SK-N-SH (cell line): ENCODE measurements around the gene NDUFAF5. TPM values are rescaled to one million over a fixed set of nuclear protein-coding genes. Genes with fewer than 3 reads are reported as not detected.

Experiments
- CTCF ChIA-PET: fragments of 300-600, 350-600 bp; formaldehyde crosslinking; extraction: SDS; loops from one replicate; lab custom pipeline; 2021; lab: Yijun Ruan, JAX
- POLR2A ChIA-PET: fragments of 350-600 bp; sonication (Branson Sonifier 250); formaldehyde crosslinking; extraction: SDS; loops from one replicate; lab custom pipeline; 2020; ENCODE audit warnings: antibody characterized with exemption, inconsistent platforms; lab: Yijun Ruan, JAX
- DNase-seq: peaks from one replicate; pipeline ENCODE4 v3.0.0; 2012
- H2AFZ ChIP-seq: fragments of 200-600 bp; sonication (generic); 2 replicates; pipeline ENCODE4 v1.8.1; 2016; ENCODE audit warnings: antibody characterized with exemption, mild to moderate bottlenecking, low read depth
- H3F3A ChIP-seq: fragments of 200-600 bp; sonication (generic); replicated peaks from 2 replicates; pipeline ENCODE3; 2016; ENCODE audit warnings: antibody characterized with exemption, mild to moderate bottlenecking; ENCODE audit not compliant: insufficient read depth
- H3K27ac ChIP-seq, 2 experiments: fragments of 200-500 bp in 1 of 2; fragments of 200-600 bp in 1 of 2; sonication (Bioruptor generic) in 1 of 2; sonication (generic), shearing (Covaris generic) in 1 of 2; 2 replicates each; pipeline versions ENCODE4 v1.5.1 to v1.6.1; 2014 to 2016; ENCODE audit warnings: low read depth in 2 of 2, inconsistent platforms in 1 of 2, low read length in 1 of 2, mild to moderate bottlenecking in 1 of 2, mixed read lengths in 1 of 2
- H3K27me3 ChIP-seq: fragments of 200-600 bp; sonication (generic), shearing (Covaris generic); 2 replicates; pipeline ENCODE4 v1.6.1; 2016; ENCODE audit warnings: mixed run types; ENCODE audit not compliant: insufficient read depth
- H3K36me3 ChIP-seq, 2 experiments: fragments of 200-500 bp in 1 of 2; fragments of 200-600 bp in 1 of 2; sonication (Bioruptor generic) in 1 of 2; sonication (generic) in 1 of 2; replicated peaks in 1 of 2; 2 replicates each; pipeline versions ENCODE3 to v1.5.1; 2014 to 2016; ENCODE audit warnings: low read length in 1 of 2, mild to moderate bottlenecking in 1 of 2; ENCODE audit not compliant: insufficient read depth in 2 of 2, control insufficient read depth in 1 of 2
- H3K4me1 ChIP-seq, 2 experiments: fragments of 200-500 bp in 1 of 2; fragments of 200-600 bp in 1 of 2; sonication (Bioruptor generic) in 1 of 2; sonication (generic), shearing (Covaris generic) in 1 of 2; 2 replicates each; pipeline versions ENCODE4 v1.5.1 to v1.6.1; 2014 to 2016; ENCODE audit warnings: low read depth in 1 of 2, low read length in 1 of 2, mixed run types in 1 of 2; ENCODE audit not compliant: insufficient read depth in 2 of 2, control insufficient read depth in 1 of 2
- H3K4me2 ChIP-seq: fragments of 200-600 bp; sonication (generic), shearing (Covaris generic); 2 replicates; pipeline ENCODE4 v1.6.1; 2017; ENCODE audit warnings: mixed run types
- H3K4me3 ChIP-seq, 2 experiments: fragments of 200-500 bp in 1 of 2; fragments of 200-600 bp in 1 of 2; sonication (Bioruptor generic) in 1 of 2; sonication (generic), shearing (Covaris generic) in 1 of 2; 2 replicates each; pipeline versions ENCODE4 v1.5.1 to v1.8.1; 2014 to 2016; ENCODE audit warnings: low read depth in 2 of 2, inconsistent platforms in 1 of 2, low read length in 1 of 2, mild to moderate bottlenecking in 1 of 2, mixed read lengths in 1 of 2, moderate library complexity in 1 of 2
- H3K79me2 ChIP-seq: fragments of 200-600 bp; sonication (generic); 2 replicates; pipeline ENCODE4 v1.8.1; 2017; ENCODE audit warnings: mild to moderate bottlenecking; ENCODE audit not compliant: insufficient read depth
- H3K9ac ChIP-seq: fragments of 200-600 bp; sonication (generic); 2 replicates; pipeline ENCODE4 v1.6.1; 2017; ENCODE audit warnings: mixed run types
- H3K9me2 ChIP-seq: fragments of 200-600 bp; sonication (generic); 2 replicates; pipeline ENCODE4 v1.6.1; 2017; ENCODE audit warnings: mixed run types
- H3K9me3 ChIP-seq: fragments of 200-600 bp; sonication (generic); 2 replicates; pipeline ENCODE4 v1.6.1; 2017; ENCODE audit warnings: mixed run types, mild to moderate bottlenecking, moderate library complexity
- H4K20me1 ChIP-seq: fragments of 200-600 bp; sonication (generic); 2 replicates; pipeline ENCODE4 v1.6.1; 2017; ENCODE audit warnings: mild to moderate bottlenecking, mixed run types; ENCODE audit not compliant: insufficient read depth
- CHD2 ChIP-seq: fragments of 150-350 bp; IDR thresholded peaks from 2 replicates; pipeline ENCODE4 v1.6.1; 2018; ENCODE audit warnings: low read length; ENCODE audit not compliant: partially characterized antibody
- EZH2phosphoT487 ChIP-seq: fragments of 200-600 bp; sonication (generic); IDR thresholded peaks from 2 replicates; pipeline ENCODE4 v1.6.1; 2017; ENCODE audit warnings: low read depth, mixed run types, mild to moderate bottlenecking, antibody characterized with exemption, moderate library complexity, borderline replicate concordance
- FOXJ3 ChIP-seq: sonication (generic); formaldehyde crosslinking; IDR thresholded peaks from 2 replicates; pipeline ENCODE4 v1.5.1; 2020; ENCODE audit warnings: mild to moderate bottlenecking, missing genetic modification reagents
- FOXM1 ChIP-seq: IDR thresholded peaks from 2 replicates; pipeline ENCODE4 v1.4.0; 2012; ENCODE audit warnings: low read depth, mild to moderate bottlenecking
- GATA2 ChIP-seq: sonication (generic); formaldehyde crosslinking; IDR thresholded peaks from 2 replicates; pipeline ENCODE4 v1.5.0; 2020; ENCODE audit warnings: mild to moderate bottlenecking, missing genetic modification reagents
- IRF3 ChIP-seq: fragments of 150-350 bp; IDR thresholded peaks from 2 replicates; pipeline ENCODE4 v1.6.1; 2016; ENCODE audit warnings: mild to moderate bottlenecking, low read depth, low read length
- MAX ChIP-seq: IDR thresholded peaks from 2 replicates; pipeline ENCODE4 v1.4.0; 2012; ENCODE audit warnings: low read depth
- MEF2A ChIP-seq: IDR thresholded peaks from 2 replicates; pipeline ENCODE4 v1.4.0; 2012; ENCODE audit warnings: low read depth, borderline replicate concordance
- MXI1 ChIP-seq: IDR thresholded peaks from 2 replicates; pipeline ENCODE4 v1.6.1; 2012; ENCODE audit warnings: mild to moderate bottlenecking, low read depth, low read length, improper control_type of control experiment
- NFIC ChIP-seq: IDR thresholded peaks from 2 replicates; pipeline ENCODE4 v1.4.0; 2012; ENCODE audit warnings: borderline replicate concordance
- PBX3 ChIP-seq: IDR thresholded peaks from 2 replicates; pipeline ENCODE4; 2012
- RCOR1 ChIP-seq: fragments of 150-350 bp; IDR thresholded peaks from 2 replicates; pipeline ENCODE4 v1.6.1; 2017; ENCODE audit warnings: antibody characterized with exemption, low read length
- REST ChIP-seq: IDR thresholded peaks from 2 replicates; pipeline ENCODE4 v1.6.1; 2012; ENCODE audit warnings: mild to moderate bottlenecking, low read depth, low read length, moderate library complexity
- RXRA ChIP-seq: IDR thresholded peaks from 2 replicates; pipeline ENCODE4 v1.4.0; 2012; ENCODE audit warnings: low read depth, mild to moderate bottlenecking, borderline replicate concordance
- YY1 ChIP-seq: IDR thresholded peaks from 2 replicates; pipeline ENCODE4 v1.4.0; 2012; ENCODE audit warnings: low read depth, mild to moderate bottlenecking
- WGBS: methylation state at CpG from one replicate; pipeline ENCODE4 v1.1.6; 2017; ENCODE audit warnings: low lambda C conversion rate; 5-methylcytosine and 5-hydroxymethylcytosine counted together
- polyA plus RNA-seq, 3 experiments: library from polyadenylated mRNA; depleted of rRNA; stranded (reverse); fragments of >200 nt; gene quantifications; 2 replicates each; pipeline ENCODE4 v1.2.3, GENCODE V29; 2012

NDUFAF5 gene
- polyA plus RNA-seq, 1 of the 3 experiments (the other 2 are of a cell fraction), result 8.0 TPM

GRCh38 chr20:13788167-13788834, 3.5 kb downstream of the NDUFAF5 start (continued):
- no peak for TF ChIP-seq IRF3
- no peak for TF ChIP-seq MEF2A
- TF ChIP-seq YY1, result no peak
- no peak for TF ChIP-seq EZH2phosphoT487
- TF ChIP-seq GATA2 (CRISPR knock-in tag), result no peak
- no peak for TF ChIP-seq FOXJ3 (CRISPR knock-in tag)
- no peak for TF ChIP-seq FOXM1
- no peak for TF ChIP-seq PBX3

- H3F3A ChIP-seq, result peaks cover 12% of the 10 kb centered on the region
- H2AFZ ChIP-seq, result no peak overlapping the region
- H3K36me3 ChIP-seq, result peaks cover 59 to 76% of the 10 kb centered on the region in 2 experiments
- DNase-seq, result no peak
- peaks cover 14% of the 10 kb centered on the region; the same call in 1 of the 2 replicates for H4K20me1 ChIP-seq
- H3K4me2 ChIP-seq, result no peak overlapping the region
- ChIA-PET CTCF (no interaction called here), POLR2A (no interaction called here)
- no peaks in the 10 kb centered on the region for H3K9me2 ChIP-seq
- no peak overlapping the region for H3K9ac ChIP-seq
- peaks cover 0 to 10% of the 10 kb centered on the region in 2 experiments; a peak in 3 of 4 replicates for H3K4me1 ChIP-seq
- H3K27ac ChIP-seq, result no peak overlapping the region
- TF ChIP-seq RCOR1, result no peak
- H3K27me3 ChIP-seq, result no peaks in the 10 kb centered on the region
- H3K4me3 ChIP-seq, result no peak overlapping the region
- WGBS, result 95% methylated on average over 2 of the region's 2 CpGs
- H3K9me3 ChIP-seq, result no peaks in the 10 kb centered on the region
- peaks cover 48% of the 10 kb centered on the region for H3K79me2 ChIP-seq
Measured at GRCh38 chr20:13790708-13791107, 5.9 kb downstream of the NDUFAF5 start.

GRCh38 chr20:13791540-13792459, 7.0 kb downstream of the NDUFAF5 start:
- no peaks in the 10 kb centered on the region for H3K9me3 ChIP-seq
- no peaks in the 10 kb centered on the region for H3K9me2 ChIP-seq
- H3K9ac ChIP-seq, result no peak overlapping the region
- H3K36me3 ChIP-seq, result peaks cover 70 to 81% of the 10 kb centered on the region in 2 experiments
- TF ChIP-seq MXI1, result no peak
- TF ChIP-seq MAX, result no peak
- no peak for TF ChIP-seq CHD2
- TF ChIP-seq NFIC, result no peak
- no peak for TF ChIP-seq YY1
- no peak for TF ChIP-seq MEF2A
- no peak for TF ChIP-seq RXRA
- TF ChIP-seq REST, result no peak
- no peak overlapping the region for H3K27ac ChIP-seq
- no peak overlapping the region for H2AFZ ChIP-seq
- no peak overlapping the region for H3K4me2 ChIP-seq
- H3K4me3 ChIP-seq, result no peak overlapping the region
- H3F3A ChIP-seq, result peaks cover 12% of the 10 kb centered on the region
- H4K20me1 ChIP-seq, result peaks cover 4% of the 10 kb centered on the region; the same call in 1 of the 2 replicates
- no peaks in the 10 kb centered on the region; a peak in 1 of 4 replicates for H3K4me1 ChIP-seq
- WGBS, result 98% methylated on average over 2 of the region's 2 CpGs
- ChIA-PET CTCF (interaction anchor here (0.6 kb wide), 1 partner anchor 672 kb away, joined by 3 read pairs; no protein-coding TSS in a partner anchor), POLR2A (no interaction called here)
- H3K79me2 ChIP-seq, result peaks cover 37% of the 10 kb centered on the region
- no peak for DNase-seq
- no peaks in the 10 kb centered on the region for H3K27me3 ChIP-seq
